HG02642 (cell line): ENCODE measurements around the gene DGKB.
"Not testable (repeated sequence)": the region's sequence is repeated elsewhere in the genome, so short reads cannot be mapped to it uniquely, and the experiment has no call there.

Experiments
- ATAC-seq: cut with Tn5 transposase; IDR thresholded peaks from one replicate; pipeline ENCODE4 v1.9.1; 2021; ENCODE audit warnings: mild to moderate bottlenecking; ENCODE audit not compliant: unreplicated experiment, poor library complexity

DGKB gene

DNA sequence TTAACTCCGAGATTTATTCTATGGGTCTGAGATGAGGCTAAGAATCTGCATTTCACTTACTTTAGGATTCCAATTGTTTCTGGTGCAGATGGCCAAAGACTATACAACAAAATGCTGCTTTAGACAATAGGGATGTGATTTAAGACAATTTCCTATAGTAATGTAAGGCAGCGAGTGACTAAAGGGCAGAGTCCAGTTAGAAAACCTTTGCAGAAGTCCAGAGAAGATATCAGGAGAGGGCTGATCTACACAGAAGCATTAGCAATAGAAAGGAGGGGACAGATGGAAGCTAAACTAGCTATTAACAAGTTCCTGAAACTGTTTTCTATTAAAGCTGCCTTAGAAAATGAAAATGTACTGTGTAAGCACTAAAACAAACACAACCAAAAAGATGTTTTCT, 398.9 kb downstream of the DGKB start:
- ATAC-seq: no peak

DNA sequence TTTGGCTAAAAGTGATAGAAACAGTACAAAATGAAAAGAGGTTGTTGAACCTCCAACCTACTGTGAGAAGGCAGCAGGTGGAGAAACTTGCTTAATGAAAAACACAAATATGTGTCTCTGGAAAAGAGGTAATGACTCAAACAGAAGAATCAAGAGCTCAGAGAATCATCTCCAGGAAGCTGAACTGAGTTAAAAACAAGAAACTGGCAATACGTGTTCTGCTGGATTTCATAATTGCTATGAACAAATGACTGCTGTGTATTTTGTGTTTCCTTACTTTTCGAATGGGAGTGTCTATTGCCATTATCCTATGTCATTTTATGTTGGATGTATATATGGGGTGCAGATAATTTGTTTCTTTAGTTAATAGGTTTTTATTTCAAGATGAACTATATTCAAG, 401.1 kb downstream of the DGKB start:
- ATAC-seq: no peak

DNA sequence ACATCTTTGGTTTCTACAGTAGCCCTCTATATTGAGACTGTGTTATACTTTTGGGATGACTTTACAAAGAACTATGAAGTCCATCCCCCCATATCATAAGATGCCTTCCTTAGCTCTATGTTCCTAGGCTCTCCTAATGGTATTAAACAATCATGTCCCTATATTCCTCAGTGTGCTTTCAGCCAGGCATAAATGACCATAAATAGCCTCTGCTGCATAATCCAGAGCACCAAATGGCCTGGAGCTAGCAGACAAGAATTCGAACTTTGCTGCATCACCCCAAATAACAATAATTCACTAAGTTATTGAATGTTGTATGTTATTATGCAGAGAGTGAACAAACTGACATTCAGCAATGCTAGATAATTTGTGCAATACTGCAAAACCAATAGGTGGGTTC, 405.2 kb downstream of the DGKB start:
- ATAC-seq: no peak

DNA sequence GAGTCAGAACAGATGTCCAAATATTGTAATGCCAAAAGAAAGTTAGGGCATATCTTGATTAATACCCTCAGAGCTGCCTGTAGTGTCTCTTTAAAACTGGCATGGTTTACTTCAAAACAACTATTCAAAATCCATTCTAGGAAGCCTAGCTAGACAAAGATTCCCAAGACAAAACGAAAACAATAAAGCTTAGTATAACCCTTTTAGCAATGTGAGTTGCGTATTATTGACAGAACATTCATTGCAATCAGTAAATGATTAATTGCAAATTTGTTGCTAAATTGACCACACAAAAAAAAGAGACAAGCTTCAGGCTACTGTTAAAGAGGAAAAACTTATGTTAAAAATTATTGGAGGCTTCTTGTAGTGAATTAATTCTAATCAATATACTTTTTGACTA, 406.9 kb downstream of the DGKB start:
- ATAC-seq: no peak

DNA sequence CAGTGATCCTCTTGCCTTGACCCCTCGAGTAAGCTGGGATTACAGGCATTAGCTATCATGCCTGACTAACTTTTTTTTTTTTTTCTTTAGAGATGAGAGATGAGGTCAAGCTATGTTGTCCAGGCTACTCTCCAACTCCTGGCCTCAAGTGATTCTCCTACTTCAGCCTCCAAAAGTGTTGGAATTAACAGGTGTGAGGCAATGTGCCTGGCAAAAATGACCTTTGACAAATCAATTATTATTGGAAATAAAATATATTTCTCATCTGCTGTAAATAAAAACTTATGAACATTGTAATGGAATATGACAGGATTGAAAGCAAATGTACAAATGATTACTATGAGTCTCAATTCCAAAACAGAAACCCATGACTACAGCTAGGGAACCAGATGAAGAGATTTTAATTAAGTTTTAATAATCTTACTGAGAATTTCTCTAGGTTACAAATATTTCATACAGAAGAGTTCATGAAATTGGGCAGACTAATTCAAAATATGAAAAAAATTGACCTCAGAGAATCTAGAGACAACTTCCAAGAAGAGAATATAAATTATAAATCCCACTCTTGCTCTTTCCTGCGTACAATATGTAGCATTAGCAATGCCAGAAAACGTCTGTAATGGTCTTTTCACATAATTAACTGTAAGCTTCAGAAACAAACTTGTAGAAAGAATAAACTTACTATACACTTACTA, 414.7 kb downstream of the DGKB start:
- ATAC-seq: no peak

DNA sequence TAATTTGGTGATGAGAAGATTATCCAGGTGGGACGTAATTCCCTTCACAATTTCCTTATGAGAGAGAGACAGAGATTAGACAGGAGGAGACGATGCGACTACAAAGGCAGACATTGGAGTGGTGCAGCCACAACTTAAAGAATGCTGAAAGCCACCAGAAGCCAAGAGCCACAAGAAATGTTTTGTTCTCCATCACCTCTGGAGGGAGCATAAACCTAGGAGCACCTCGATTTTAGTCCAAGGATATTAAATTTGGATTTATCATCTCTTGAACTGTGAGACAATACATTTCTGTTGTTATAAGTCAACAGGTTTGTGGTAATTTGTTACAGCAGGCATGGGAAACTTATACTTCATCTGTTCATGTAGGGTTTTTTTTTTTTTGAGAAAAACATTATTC, 418.9 kb downstream of the DGKB start:
- no peak for ATAC-seq

DNA sequence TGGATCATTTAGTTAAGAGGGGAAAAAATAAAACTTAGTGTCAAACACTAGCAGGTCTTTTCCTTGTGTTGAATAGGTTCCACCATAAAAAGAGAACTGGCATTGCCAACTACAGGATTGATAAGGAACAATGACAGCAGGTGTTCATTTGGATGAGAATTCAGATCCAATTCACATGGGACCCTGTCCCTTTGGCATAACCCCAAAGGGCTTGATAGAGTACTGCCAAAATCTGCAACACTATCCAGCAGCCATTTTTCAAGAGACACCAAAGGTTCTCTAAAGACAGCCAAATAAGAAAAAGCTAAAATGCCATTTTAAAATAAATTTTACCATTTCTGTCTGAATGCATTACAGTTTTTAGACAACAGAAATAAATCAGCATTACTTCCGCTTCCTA, 422.3 kb downstream of the DGKB start:
- ATAC-seq: no peak

DNA sequence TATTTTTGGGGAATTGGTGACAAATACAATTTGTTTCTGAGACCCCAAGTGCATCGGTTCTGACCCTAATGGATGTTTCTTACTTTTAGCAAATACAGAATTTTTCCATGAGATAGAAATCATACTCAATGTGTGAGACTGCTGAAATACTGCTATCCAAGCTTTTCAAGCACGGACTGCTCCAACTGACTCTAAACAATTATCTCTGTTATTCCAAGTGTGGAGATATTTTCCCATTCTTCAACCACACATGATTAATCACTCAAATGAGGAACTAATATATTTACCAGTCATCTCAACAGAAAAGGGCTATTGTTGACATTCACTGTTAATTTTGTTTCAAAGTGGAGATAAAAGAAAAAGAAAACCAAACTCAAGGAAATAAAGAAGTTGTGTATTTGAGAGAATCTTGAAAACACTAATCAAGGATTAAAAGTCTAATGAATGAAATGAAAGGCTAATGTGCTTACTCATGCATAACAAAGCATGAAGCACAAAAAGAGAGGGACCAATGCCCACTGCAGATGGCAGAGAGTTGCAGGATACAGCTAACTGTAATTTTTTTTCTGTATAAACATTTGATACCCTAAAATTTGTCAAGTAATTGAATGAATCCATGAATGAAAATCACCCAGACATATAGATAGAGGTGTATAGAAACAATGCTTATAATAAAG, 423.6 kb downstream of the DGKB start:
- ATAC-seq: no peak

DNA sequence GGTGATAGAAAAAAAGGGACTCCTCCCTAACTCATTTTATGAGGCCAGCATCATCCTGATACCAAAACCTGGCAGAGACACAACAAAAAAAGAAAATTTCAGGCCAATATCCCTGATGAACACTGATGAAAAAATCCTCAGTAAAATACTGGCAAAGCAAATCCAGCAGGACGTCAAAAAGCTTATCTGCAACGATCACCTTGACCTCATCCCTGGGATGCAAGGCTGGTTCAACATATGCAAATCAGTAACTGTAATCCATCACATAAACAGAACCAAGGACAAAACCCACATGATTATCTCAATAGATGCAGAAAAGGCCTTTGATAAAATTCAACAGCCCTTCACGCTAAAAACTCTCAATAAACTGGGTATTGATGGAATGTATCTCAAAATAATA, 440.8 kb downstream of the DGKB start:
- not testable (repeated sequence) for ATAC-seq

DNA sequence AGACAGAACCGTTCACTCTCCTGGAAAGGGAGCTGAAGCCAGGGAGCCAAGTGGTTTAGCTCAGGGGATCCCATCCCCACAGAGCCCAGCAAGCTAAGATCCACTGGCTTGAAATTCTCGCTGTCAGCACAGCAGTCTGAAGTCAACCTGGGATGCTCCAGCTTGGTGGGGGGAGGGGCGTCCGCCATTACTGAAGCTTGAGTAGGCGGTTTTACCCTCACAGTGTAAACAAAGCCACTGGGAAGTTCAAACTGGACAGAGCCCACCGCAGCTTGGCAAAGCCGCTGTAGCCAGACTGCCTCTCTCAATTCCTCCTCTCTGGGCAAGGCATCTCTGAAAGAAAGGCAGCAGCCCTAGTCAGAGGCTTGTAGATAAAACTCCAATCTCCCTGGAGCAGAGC, 443.7 kb downstream of the DGKB start:
- ATAC-seq: not testable (repeated sequence)

DNA sequence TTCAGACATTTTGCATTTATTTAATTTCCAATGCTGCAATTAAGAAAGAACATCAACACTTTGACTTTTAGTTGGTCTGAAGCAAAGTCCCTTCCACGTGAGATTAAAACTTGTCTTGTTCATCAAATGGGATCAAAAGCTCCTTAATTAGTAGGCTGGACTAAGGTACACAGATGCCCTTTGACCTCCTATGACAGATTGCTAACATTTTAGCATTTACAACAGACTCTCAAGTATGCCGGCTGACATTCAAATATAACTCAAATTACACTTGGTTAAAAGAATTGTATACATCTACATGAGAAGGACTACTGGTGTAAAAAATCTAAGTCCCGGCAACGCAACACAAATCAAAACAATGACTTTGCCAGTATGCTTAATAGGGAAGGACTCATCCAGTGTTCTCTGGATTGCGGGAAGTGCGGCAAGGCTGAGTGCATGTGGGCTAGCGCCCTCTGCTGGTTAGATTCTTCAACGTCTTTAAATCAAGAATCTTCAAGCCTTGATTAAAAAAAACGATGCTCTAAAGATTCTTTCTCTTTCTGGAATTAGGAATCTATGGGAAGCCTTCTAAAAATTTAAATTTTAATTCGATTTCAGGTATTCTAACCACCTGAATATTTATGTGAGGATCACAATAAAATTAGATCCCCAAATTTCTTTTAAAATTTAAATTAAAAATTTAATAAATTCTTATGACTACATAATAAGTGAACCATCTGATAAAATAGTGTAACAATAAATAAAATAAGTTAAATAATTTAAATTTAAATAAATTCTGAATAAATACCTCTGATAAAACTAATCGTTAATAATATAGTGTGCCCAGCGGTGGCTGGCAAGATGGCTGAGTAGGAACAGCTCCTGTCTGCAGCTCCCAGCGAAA, 444.7 kb downstream of the DGKB start:
- ATAC-seq: peak; percentile 44

DNA sequence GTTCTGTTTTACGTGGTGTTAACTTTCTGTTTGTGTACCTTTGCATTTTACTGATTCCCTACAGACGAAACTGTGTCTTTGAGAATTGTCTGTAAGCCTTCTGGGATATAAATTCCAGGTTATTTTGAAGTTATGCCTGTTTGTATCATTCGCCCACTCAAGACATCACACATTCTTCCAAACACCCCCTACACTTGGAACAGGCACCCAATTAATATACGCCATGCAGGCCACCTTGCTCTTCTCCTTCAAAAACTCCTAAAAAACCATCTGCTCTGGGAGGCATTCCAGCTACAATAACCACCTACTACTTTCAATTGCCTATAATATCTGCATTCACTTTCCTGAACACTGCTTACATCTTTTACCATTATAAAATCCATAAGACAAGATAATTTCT, 453.3 kb downstream of the DGKB start:
- no peak for ATAC-seq

DNA sequence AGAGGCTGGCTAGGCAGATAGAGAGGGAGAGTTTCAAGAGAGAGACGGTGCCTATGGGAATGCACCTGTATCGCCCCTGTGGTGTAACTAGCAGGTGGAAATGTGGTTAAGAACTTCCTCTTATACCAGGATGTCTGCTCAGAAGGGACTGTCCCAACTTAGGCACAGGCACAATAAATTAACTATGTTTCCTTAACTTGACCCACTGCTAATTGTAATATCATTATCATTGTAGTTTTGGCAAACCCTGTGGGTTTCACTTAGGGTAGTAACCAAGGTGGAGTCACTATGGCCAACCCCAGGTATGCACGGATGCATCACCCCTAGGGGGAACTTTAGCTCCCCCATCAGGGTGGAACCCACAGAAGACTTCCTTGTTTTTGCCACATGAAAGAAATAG, 455.7 kb downstream of the DGKB start:
- peak; percentile 70 for ATAC-seq

DNA sequence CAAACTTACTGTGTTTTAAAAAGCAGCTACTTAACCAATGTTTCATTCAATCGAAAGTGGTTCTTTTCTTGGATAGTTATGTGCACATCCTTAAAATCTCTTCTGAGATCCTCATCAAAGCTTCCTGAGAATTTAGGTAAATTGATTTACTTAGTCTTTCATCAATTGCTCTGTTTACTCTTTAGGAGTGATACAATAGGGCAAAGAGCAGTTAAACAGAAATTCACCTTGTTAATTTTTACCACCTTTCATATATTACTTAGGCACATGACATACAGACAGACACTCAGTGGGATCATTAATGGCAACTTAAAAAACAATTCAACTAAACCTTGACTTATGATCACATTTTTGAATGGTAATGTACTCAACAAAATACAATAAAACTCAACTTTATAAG, 456.3 kb downstream of the DGKB start:
- no peak for ATAC-seq

DNA sequence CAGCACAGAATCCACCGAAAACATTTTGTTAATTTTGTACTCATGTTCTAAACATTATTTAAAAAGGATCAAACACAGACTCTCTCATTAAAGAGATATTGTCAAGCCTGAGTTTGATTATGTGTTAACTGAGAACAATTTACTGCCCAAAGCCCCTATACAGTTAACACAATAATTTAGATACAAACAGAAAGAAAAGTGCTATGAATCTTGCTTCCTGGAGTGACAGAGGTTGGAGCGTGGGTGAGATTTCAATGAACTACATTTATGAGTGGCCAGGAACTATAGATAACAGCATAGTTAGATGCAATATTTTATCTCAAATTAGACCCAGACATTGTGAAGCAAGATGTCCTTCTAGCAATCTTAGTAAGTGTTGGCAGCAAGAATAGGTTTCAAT, 464.2 kb downstream of the DGKB start:
- no peak for ATAC-seq

DNA sequence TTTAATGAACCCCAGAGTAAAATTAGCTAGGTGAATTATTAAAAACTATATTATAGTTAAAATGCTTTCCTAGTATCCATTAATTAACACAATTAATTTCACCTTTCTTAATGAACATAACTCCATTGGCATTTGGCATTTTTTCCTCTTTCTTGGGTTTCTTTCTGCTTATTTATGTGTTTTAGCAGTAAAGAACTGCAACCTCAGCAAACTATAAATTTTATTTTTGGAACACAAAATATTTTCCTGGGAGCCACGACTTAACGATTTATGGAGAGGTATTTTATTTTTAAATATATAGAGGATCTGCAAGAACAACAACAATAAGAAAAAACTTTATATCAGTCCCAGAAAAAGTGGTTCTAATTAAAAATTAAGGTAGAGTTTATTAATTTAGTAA, 465.7 kb downstream of the DGKB start:
- no peak for ATAC-seq

DNA sequence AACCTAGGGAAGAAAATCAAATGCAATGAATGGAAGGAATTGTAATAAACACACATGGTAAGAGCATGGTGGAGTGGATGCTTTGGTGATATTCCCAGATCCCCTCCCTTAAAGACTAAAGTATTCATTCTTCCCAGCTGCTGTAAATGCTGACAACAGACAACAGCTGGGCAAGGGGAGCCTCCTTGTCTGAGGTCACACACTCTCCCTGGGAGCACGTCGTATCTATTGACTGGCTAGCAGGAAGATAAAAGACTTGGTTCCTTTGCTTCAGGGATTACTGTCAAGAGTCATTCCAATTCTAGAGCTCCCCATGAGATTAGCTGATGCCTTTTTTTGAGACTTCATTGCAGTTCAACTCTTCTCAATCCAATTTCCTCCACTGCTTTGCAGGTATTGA, 469.6 kb downstream of the DGKB start:
- ATAC-seq: no peak

DNA sequence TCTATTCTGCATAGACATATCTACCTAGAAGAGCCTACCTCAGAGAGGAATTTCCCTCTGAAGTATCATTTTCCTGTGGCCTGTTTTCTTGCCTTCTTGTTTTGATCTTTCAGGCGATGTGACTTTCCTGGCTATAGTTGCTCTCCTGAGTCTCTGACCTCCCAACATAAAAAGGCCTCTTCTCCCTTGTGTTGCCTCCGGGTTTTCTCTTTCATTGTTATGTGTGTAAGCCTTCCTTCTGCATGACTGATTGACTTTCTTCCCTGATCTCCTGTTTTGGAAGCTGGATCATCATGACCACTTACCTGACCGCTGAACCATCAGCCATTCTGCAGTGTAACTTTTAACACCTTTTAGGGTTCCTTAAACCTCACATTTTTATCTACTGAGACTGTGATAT, 471.6 kb downstream of the DGKB start:
- no peak for ATAC-seq

DNA sequence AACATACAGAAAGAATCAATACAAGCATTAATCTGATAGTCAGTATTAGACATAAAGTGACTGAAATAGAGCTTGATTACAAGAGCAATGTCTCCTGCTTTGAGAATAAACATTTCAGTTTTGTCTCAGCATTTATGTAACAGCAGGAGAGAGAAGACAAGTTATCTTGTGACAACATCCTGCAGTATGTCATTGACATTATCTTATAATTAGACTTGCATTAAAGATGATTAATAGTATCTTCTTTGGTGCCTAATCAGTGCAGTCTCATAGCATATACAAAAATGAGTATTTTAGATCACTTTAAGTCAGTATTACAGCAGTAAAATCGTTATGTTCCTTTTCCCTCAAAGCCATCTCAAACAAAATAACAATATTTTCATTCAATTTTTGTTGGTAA, 477.0 kb downstream of the DGKB start:
- no peak for ATAC-seq

DNA sequence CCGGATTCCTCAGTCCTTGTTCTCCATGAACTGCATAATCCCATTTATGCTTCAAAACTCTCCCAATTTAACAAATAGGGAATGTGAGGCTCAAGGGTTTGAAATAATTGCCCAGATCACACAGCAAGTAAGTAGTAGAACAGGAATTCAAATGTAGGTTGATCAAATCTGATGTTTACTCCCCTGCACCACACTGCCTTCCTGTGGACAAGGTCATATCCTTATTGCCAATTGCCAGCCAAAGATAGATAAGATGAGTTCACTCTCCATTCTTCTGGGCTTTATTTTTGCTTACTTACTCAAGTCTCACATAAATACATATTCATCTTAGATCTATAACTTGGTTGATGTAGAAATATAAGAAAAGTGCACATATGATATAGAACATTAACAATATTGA, 477.9 kb downstream of the DGKB start:
- no peak for ATAC-seq

DNA sequence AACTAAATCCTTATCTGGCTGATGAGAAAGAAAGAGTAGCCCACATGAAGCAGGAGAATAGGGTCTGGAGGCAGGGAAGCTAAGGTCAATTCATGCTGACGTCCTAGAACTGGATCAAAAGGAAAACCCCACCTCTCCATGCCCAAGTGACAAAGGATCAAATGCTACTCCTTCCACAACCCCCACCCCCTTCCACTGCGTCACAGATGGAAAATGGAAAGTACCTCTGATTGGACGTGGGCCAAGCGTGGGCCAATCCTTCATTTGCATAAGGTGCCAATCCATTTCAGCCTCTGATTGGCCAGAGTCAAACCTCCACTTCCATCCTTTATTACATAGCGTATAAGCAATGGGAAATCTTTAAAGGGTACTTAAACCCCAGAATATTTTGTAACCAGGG, 481.8 kb downstream of the DGKB start:
- ATAC-seq: no peak
